Mononuclear cell (primary cell): Measurements from ENCODE around the gene NCR3LG1. TPM values are rescaled to one million over a fixed set of nuclear protein-coding genes. Genes with fewer than 3 reads are reported as not detected.

Experiments used
- H3K27me3 ChIP-seq: 2 replicates; pipeline ENCODE4 v1.6.0; 2011; ENCODE audit warnings: low read length, control low read depth; ENCODE audit not compliant: insufficient read depth
- H3K4me1 ChIP-seq: 2 replicates; pipeline ENCODE4 v1.5.1; 2011; ENCODE audit warnings: mild to moderate bottlenecking, low read length, control low read depth; ENCODE audit not compliant: insufficient read depth
- H3K4me3 ChIP-seq: 2 replicates; pipeline ENCODE4 v1.5.1; 2011; ENCODE audit warnings: mild to moderate bottlenecking, low read length, moderate library complexity
- H3K9me3 ChIP-seq: 2 replicates; pipeline ENCODE4 v1.5.1; 2011; ENCODE audit warnings: low read depth, mild to moderate bottlenecking, control low read depth, low read length
- total RNA-seq: library from RNA; depleted of rRNA; stranded (reverse); fragments of >200 nt; gene quantifications from one replicate; pipeline ENCODE4 v1.2.3, GENCODE V29; 2012

The NCR3LG1 gene
- total RNA-seq, 1 donor: 5.1 TPM

DNA sequence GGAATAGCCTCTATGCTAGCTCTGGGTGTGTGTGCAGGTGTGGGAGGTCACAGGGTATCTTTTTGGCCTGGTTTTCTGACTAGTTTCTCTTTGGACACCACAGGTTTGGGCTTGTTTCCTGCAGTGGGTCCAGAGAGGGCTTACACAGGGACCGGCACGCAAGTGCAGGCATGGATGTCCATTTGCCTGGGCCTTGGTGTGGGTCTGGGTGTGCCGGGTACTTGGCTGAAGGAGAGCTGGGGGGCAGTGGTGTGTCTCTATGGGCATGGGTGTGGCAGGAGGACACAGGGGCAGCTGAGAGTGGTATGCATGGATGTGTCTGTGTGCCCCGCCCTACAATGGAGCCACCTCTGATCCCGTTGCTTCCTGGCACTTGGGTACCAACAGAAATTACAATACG is 44.4 kb downstream of the NCR3LG1 start:
- no peaks in the 10 kb centered on the region for H3K9me3 ChIP-seq
- no peaks in the 10 kb centered on the region for H3K27me3 ChIP-seq
- no peaks in the 10 kb centered on the region for H3K4me1 ChIP-seq
- no peak overlapping the region for H3K4me3 ChIP-seq

DNA sequence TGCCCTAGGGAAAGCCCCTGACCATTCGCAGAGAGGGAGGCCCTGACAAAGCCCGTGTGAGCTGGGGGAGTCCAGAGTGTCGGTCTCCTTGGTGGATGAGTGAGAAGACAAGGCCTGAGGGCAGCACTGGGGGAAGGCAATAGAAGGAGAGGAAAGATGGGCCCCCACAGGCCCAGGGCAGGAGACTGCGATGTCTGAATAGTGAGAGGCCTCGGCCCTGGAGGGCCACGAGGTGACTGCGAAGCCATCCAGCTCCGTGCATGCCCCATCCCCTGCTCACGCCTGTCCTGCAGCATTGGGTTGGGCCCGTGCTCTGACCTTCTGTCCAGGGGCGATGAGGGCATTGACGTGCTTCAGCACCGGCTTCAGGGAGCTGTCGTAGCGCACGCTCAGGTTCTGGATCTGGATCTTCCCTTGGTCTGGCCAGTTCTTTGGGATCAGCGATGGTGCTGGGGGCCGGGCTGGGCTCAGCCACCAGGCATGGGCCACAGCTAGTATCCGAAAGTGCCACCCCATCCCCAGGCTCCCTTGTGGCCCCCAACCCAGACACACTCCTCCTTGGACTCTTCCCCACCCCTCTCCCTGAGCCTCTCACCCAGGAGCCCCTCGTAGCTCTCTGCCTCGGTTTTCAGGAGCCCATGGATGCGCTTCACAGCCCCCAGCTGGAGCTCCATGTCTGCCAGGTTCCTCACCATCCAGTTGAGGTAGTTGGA is 45.2 kb downstream of the NCR3LG1 start:
- Histone ChIP-seq H3K9me3 (no peaks in the 10 kb centered on the region), H3K4me1 (no peaks in the 10 kb centered on the region), H3K4me3 (no peak overlapping the region), H3K27me3 (no peaks in the 10 kb centered on the region)

DNA sequence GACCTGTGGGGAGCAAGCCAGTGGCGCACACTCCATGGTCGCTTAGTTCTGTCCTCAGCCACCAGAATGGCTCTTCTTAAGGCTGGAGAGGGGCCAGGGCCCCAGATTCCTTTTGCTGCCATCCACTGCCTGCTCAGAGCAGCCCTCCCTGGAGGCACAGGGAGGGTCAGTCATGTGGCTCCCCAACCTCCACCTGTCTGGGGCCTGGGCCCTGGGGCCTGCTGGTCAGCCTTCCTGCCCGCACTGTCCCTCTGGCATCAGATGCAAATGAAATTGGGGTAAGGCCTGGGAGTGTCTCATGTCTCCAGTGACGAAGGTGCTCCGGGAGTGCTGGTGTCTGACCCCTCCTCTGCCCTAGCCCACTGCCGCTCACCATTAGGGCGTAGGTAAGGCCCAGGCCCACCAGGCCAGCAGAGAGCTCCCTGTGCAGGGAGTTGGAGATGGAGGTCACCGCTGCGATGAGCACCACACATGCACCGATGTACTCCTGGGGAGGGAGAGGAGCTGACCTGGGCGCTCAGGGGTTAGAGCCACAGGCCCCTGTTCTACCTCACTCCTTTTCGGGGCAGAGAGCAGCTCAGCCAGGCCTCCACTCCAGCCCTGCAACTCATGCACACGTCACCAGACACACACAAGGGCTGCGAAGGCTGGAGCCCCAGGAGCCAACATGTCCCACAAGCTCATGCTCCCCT is 45.9 kb downstream of the NCR3LG1 start:
- Histone ChIP-seq H3K9me3 (no peaks in the 10 kb centered on the region), H3K4me1 (no peaks in the 10 kb centered on the region), H3K27me3 (no peaks in the 10 kb centered on the region), H3K4me3 (no peak overlapping the region)

DNA sequence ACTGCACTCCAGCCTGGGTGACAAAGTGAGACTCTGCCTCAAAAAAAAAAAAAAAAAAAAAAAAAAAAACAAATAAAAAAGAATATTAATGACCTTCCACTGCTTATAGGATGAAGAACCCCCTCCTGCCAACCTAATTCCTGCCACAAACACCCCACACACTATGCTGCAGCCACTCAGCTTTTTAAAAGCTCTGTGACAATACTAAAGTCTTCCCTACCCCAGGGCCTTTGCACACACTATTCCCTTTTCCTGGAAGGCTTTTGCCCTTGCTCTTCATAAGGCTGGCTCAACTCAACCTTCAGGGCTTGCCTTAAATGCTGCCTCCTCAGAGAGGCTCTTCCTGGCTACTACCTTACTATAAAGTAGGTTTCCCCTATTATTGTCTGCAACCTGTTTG is 47.6 kb downstream of the NCR3LG1 start:
- Histone ChIP-seq H3K27me3 (no peaks in the 10 kb centered on the region), H3K4me1 (no peaks in the 10 kb centered on the region), H3K9me3 (no peaks in the 10 kb centered on the region), H3K4me3 (no peak overlapping the region)

DNA sequence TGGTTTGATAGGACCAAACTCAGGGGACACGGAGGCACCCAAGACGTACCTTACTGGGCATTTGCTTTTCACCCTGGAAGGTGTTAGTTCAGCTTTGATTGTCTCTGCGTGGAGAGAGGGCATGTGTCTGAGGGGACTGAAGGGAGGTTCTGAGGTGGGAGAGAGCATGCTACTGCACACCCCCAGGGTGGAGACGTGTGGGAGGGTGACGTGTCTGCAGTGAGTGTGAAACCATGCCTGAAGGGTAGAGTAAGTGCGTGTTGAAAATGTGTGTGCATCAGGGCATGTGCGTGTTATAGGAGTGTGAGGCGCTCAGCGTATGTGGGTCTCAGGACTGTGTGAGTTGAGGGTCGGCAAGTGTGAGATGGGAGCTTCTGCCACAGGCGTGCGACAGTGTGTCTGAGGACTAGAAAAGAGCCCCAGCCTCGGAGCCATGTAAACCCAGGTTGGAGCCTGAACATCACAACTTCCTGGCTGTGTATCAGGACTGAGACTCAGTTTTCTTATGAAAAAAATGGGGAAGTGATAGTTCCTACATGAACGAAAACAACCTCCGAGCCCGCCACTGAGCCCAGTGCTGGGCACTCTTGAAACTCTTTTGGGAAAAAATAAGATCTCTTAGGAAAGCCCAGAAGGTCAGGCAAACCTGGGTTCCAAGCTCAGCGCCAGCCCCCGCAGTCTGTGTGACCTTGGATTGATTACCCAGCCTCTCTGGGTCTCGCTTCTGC is 48.6 kb downstream of the NCR3LG1 start:
- Histone ChIP-seq H3K4me3 (no peak overlapping the region), H3K9me3 (no peaks in the 10 kb centered on the region), H3K4me1 (no peaks in the 10 kb centered on the region), H3K27me3 (no peaks in the 10 kb centered on the region)

DNA sequence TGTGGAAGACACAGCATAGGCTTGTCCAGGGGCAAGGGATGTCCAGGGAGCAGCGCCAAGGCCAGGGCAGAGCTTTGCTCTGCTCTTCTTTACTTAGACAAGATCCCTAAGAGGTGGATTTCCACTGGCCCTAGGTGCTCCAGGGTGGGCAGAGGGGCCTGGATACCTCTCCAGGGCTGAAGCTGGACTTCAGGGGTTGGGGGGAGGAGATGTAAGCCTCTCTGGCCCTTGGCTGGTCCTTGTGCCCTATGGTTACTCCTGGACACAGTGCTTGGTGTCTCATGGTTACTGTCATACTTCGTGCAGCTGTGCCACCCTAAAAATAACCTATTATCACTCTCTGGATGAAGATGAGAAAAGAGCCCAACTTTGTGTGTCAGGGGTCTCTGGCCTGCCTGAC is 49.7 kb downstream of the NCR3LG1 start:
- Histone ChIP-seq H3K4me1 (no peaks in the 10 kb centered on the region), H3K9me3 (no peaks in the 10 kb centered on the region), H3K27me3 (no peaks in the 10 kb centered on the region), H3K4me3 (no peak overlapping the region)

DNA sequence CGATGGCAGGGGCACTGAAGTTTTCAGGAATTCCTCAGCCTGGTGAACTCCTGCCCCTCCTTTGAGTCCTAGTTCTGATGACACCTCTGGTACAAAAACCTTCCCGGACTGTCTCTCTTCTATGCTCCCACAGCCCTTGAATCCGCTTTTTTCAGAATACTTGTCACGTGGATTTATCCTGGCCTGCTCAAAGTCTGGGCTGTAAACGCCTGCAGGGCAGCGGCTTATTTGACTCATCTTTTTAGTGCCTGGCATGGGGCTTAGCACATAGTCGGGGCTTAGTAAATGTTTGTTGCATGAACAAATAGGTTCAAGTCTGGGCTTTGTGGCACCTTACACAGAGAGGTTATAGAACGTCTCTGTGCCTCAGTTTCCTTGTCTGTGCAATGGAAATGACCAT is 50.2 kb downstream of the NCR3LG1 start:
- Histone ChIP-seq H3K4me1 (no peaks in the 10 kb centered on the region), H3K27me3 (no peaks in the 10 kb centered on the region), H3K9me3 (no peaks in the 10 kb centered on the region), H3K4me3 (no peak overlapping the region)

DNA sequence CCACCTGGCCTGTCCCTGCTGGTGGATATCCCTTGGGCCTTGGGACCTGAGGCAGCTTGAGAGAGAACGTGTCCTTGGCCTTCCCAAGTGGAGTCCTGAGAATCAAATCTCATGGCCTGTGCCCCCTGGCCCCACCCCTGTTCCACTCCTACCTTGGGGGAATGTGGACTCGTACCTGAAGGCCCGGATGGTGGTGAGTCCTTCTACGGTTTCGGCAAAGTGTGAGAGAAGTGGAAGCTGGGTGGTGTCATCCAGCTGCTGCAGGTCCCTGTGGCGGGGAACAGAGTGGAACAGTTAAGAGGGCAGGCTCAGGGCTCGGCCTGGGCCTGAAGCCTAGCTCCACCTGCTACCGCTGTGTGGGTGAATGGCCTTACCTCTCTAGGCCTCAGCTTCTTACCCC is 50.9 kb downstream of the NCR3LG1 start:
- Histone ChIP-seq H3K27me3 (no peaks in the 10 kb centered on the region), H3K9me3 (no peaks in the 10 kb centered on the region), H3K4me3 (no peak overlapping the region), H3K4me1 (no peaks in the 10 kb centered on the region)

DNA sequence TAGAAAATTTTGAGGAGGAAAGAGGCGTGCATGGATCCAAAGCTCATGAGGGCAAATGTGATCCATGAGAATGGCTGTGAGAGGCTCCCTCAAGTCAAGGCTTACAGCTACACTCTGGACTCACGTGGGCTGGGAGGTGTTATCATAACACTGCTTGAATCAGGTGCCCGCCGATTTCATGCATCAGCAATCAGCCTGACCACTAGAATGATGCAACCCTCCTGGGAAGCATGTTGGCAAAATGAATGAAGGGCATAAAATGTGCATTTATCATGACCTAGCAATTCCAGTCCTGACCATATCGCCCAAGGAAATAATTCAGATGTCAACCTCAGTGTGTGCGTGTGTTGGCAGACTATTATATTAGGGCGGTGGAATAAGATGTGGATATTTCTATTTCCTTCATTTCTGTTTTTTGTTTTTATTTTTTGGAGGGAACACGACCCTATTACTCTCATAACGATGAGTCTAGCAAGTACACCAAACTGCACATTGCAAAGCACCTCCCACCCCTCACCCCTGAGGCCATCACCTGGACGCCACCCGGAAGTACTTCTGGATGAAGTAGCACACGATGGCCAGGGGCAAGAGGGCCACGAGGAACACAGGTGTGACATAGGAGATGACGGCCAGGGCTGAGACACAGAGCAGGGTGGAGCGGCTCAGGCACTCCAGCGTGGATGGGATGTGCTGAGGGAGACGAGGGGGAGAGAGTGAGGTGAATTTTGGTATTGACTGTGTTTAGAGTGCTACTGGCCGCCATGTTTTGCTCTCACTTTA is 52.6 kb downstream of the NCR3LG1 start:
- no peaks in the 10 kb centered on the region for H3K27me3 ChIP-seq
- H3K4me1 ChIP-seq: no peaks in the 10 kb centered on the region
- H3K4me3 ChIP-seq: no peak overlapping the region
- no peaks in the 10 kb centered on the region for H3K9me3 ChIP-seq

DNA sequence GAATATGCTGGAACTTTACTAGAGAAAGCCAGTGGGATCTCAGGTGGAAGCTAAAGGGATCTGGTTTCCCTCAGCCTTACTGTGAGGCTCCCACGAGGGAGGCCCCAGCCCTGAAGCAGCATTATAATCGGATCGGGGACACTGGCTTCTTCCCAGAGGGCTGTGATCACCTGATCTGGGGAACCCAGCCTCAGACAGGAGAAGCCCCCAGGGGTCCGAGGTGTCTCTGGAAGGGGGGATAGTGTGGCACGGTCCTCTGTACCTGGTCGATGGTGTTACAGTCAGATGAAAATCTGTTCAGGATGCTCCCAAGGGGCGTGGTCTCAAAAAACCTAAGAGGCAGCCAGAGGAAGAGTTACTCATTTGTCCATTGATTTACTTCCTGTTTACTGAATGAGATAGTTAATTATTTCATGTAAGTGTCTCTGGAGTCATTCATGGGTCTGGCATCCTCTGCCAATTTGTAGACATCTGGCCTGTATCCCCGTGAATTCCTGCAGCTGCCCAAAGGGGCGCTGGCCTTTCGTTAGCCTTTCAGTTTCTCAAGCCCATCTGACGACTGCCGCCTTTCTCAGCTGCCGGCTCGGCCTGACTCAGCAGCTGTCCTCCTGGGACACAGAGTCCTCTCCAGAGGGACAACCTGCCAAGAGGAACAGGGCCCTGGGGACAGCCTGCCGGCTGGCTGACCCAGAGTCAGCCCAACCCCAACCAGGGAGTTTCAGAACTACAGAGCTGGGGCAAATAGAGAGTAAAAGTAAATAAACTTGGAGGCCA is 53.8 kb downstream of the NCR3LG1 start:
- H3K9me3 ChIP-seq: no peaks in the 10 kb centered on the region

DNA sequence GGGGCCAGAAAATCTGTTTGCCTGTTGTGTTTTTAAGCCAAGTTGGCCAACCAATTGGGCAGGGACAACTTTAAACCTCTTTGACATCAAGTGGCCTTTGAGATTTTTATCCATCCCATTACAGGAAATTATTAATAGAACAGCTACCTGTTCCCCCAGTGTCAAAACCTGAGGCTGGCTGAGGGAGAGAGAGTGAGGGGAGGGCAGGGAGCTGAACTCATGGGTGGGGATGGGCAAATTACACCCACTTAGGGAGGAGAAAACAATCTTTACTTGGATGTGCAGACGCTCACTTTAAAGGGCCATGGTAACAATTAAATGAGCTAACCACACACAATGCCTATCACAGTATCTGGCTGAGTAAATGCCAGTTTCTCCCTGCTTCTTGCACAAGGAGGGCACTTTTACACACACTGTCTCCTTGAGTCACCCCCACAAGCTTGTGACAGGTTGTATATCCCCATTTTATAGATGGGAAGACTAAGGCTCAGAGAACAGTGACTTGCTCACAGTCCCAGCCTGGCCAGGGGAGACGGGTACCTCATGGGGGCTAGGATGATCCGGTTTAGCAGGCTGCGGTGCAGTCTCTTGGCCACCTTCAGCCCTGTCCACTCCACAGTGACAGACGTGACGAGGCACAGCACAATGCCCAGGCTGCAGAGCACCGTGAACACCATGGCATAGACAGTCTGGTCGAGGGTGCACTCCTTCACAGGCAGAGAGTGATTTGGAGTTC is 54.6 kb downstream of the NCR3LG1 start:
- H3K27me3 ChIP-seq: no peaks in the 10 kb centered on the region
- no peak overlapping the region for H3K4me3 ChIP-seq
- no peaks in the 10 kb centered on the region for H3K9me3 ChIP-seq

More for the DNA sequence above, 53.8 kb downstream of the NCR3LG1 start:
- no peak overlapping the region for H3K4me3 ChIP-seq
- H3K4me1 ChIP-seq: no peaks in the 10 kb centered on the region
- H3K27me3 ChIP-seq: no peaks in the 10 kb centered on the region

DNA sequence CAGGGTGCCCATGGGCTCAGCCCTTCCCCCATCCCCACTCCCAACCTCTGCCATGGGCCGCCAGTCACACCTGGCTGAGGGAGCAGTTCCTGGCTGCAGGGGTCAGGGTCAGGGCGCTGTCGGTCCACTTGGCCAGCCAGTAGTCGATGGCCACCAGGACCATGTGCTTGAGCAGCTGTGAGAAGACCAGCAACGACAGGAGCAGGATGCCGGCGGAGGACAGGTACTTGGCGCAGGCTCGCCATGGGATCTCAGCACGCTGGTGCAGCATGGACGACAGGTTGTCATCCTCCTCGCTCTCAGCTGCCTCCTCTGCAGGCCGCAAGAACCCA is 55.2 kb downstream of the NCR3LG1 start:
- Histone ChIP-seq H3K27me3 (no peaks in the 10 kb centered on the region), H3K9me3 (no peaks in the 10 kb centered on the region), H3K4me1 (no peaks in the 10 kb centered on the region), H3K4me3 (no peak overlapping the region)

More for the DNA sequence above, 54.6 kb downstream of the NCR3LG1 start:
- H3K4me1 ChIP-seq: no peaks in the 10 kb centered on the region

DNA sequence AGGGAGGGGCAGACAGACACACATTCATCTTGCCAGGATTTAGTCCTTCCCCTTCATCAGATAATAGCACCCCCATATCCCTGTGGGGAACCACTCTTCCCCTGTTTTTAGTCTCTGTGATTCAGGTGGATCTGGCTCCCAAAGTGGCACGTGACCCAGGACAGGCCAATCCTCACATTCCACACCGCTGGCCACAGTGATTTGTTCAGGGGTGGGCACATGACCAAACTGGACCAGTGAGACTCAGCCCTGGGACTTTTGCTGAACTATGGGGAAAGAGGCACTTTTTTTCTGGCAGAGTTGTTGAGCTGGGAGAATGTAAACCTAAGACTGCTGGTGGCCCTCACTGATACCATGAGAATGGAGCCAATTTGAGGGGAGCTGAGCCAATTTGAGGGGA is 56.0 kb downstream of the NCR3LG1 start:
- H3K9me3 ChIP-seq: no peaks in the 10 kb centered on the region
- no peaks in the 10 kb centered on the region for H3K27me3 ChIP-seq
- no peaks in the 10 kb centered on the region for H3K4me1 ChIP-seq
- no peak overlapping the region for H3K4me3 ChIP-seq

DNA sequence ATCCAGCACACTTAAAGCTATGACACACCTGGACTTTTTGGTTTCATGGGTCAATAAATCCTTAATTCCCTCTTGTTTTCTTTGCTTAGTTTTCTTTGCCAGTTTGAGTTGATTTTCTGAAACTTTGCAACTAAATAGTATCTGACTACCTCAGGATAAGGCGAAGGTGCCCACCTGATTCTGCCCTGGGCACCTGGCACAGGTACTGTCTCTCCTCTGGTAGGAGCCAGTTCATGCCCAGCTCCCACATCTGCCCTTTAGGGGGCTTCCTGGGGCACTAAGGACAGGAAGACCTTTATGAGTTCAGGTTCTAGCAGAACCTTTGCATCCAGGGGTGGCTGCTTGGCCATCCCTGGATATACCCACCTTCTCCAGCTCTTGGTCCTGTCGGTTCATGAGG is 56.4 kb downstream of the NCR3LG1 start:
- Histone ChIP-seq H3K9me3 (no peaks in the 10 kb centered on the region), H3K4me1 (no peaks in the 10 kb centered on the region), H3K27me3 (no peaks in the 10 kb centered on the region), H3K4me3 (no peak overlapping the region)
